HG02798 (cell line): ENCODE results near the gene PAQR4.

Experiments used
- ATAC-seq: cut with Tn5 transposase; IDR thresholded peaks from one replicate; pipeline ENCODE4 v1.9.1; 2021; ENCODE audit warnings: mild to moderate bottlenecking; ENCODE audit not compliant: unreplicated experiment, poor library complexity

PAQR4 gene

DNA sequence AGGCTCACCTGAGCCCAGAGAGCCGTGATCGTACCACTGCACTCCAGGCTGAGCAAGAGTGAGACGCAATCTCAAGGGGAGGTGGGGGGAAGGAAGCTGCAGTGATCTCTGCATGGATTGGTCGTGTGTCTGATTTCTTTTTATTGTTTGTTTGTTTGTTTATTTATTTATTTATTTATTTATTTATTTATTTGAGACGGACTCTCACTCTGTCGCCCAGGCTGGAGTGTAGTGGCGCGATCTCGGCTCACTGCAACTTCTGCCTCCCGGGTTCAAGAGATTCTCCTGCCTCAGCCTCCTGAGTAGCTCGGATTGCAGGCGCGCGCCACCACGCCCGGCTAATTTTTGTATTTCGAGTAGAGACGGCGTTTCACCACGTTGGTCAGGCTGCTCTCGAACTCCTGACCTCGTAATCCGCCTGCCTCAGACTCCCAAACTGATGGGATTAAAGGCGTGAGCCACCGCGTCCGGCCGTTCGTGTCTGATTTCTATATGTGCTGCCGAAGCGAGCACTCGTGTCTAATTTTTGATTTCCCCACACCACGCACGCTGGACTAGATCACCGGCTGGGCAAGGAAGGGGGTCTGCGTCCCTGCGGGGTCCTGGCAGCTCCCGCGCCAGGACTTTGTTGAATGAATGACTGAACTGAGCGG, 50.6 kb downstream of the PAQR4 start:
- no peak for ATAC-seq

GRCh38 chr16:3020247-3020603, 51.1 kb downstream of the PAQR4 start, which contains the start of gene TNFRSF12A:
TSS of gene TNFRSF12A (plus strand) at chr16:3020368. CDS start at chr16:3020398, 30 bp downstream.
- peak; percentile 26 for ATAC-seq

DNA sequence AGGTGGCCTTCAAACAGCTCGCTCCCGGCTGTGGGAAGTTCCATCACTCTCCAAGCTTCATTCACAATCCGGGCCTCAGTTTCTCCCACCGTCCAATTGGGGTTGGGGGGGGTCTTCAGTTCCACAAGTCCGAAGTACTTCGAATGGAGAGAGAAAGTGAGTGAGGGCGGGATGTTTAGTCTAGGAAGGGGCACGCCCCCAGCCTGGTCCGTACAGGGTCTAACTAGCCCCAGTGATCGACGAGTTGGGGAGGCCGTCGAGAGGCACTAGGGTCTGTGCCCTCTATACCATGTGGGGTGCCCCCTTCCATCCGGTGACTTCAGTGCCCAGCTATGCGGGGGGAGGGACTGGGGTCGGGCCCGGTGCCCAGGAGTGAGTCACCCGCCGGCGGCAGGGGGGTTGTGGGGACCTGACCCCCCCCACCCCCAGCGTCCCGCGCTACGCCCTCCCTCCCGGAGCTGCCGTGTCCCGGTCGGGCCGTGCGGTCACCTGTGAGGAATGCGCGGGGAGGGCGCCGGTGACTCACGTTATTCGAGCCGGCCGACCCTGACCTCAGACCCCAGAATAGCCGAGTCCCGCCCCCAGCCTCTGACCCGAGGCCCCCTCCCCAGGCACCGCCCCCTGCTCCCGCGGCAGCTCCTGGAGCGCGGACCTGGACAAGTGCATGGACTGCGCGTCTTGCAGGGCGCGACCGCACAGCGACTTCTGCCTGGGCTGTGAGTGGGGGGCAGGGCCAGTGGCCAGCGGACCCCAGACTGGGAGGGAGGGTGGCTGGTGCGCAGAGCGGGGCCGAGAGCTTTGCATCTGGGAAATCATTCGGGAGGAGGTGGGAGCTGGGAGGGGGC, 51.7 kb downstream of the PAQR4 start:
- ATAC-seq: no peak

- no peak for ATAC-seq
Observed at GRCh38 chr16:3021449-3022207, 52.5 kb downstream of the PAQR4 start.

DNA sequence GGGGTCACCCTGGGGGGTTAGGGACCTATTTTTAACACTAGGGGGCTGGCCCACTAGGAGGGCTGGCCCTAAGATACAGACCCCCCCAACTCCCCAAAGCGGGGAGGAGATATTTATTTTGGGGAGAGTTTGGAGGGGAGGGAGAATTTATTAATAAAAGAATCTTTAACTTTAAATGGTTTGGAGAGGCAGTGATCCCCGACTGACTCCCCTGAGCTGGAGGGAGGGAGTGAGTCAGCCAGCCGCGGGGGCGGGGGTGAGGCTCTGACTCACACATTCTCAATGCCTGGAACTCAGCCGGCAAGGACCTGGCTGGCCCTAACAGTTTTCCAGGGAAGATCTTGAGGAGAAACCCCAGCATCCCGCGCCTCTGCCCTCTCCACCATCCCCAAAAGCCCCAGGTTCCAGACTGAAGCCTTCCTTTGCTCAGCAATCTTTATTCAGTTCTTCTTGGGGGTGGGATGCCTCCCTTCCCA, 53.1 kb downstream of the PAQR4 start:
- no peak for ATAC-seq

- no peak for ATAC-seq
Observed at GRCh38 chr16:3022684-3023414, 53.7 kb downstream of the PAQR4 start.
